ENCODE results near the gene DLG4.

Gene DLG4

GRCh38 chr17:7262935-7263800, 43.5 kb upstream of the DLG4 start:
- Histone ChIP-seq H3K9me3 (ENCODE audit: control insufficient read depth, insufficient read depth, low read length) (no peaks in the 10 kb centered on the region), H3K27me3 (ENCODE audit: control insufficient read depth, low read length) (peaks cover 32% of the 10 kb centered on the region), H3K4me3 (ENCODE audit: low read length) (peak overlapping the region; percentile 62), H3K36me3 (ENCODE audit: control insufficient read depth, low read length) (peaks cover 16% of the 10 kb centered on the region), H3K9me2 (replicated peaks; ENCODE audit: control insufficient read depth, low read length) (no peaks in the 10 kb centered on the region), H3K79me2 (ENCODE audit: control insufficient read depth, low read length) (no peaks in the 10 kb centered on the region), H4K20me1 (ENCODE audit: control insufficient read depth, insufficient read depth, low read depth, low read length) (no peaks in the 10 kb centered on the region), H3F3A (ENCODE audit: control insufficient read depth, insufficient read depth) (peaks cover 6% of the 10 kb centered on the region; the same call in 1 of the 2 replicates), H3K4me1 (ENCODE audit: control insufficient read depth, low read length) (peaks cover 31% of the 10 kb centered on the region), H3K4me2 (ENCODE audit: low read length) (peak overlapping the region; percentile 87), H3K27ac (ENCODE audit: low read depth, low read length) (no peak overlapping the region)
- no peak for TF ChIP-seq EZH2phosphoT487 (IDR thresholded peaks at IDR 0.05; ENCODE audit: borderline replicate concordance, low read length)
- no peak for TF ChIP-seq CTCF (IDR thresholded peaks at IDR 0.05; ENCODE audit: low read depth, low read length, poor library complexity, severe bottlenecking)

DNA sequence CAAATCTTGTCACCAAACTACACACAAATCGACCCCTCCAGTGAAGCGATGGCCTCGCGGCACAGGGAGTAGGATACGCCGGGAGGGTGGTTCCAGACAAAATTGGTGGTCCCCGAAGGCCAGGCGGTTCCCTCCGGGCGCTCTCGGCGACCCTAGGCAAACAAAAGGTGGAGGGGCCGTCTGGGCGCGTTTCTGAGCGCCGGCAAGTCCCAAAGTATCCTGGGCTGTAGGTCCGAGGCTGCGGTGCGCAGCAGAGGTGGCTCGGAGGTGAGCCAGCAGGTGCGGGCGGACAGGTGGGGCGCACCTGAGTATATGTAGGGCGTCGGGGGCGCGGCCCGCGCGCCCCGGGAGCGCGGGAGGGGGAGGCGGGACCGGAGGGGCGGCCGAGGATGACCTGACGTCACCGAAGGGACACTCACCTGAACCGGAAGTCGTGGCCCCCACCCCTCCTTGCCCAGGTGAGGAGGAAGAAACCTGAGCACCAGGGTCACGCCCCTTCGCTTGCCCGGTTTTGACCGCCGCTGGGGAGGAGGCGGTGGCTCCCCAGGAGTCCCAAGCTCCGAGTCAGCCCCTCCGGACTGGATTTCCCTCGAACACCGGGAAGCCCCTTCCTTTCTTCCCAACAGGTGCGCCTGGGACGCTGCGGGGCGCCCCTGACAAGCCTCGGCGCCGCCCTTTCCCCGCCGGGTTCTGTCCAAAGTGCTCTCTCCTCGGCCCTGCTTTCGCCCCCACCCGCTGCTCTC, 42.7 kb upstream of the DLG4 start, which contains the start of gene CLDN7:
CLDN7 (minus strand) TSS at position 287 of the 743 bp plus-strand sequence. CDS start 435 bp downstream, outside the sequence.
- Histone ChIP-seq H3K4me2 (ENCODE audit: low read length) (peak within 1 kb of the TSS; percentile 87), H3K9me2 (replicated peaks; ENCODE audit: control insufficient read depth, low read length) (no peaks in the 10 kb centered on the region), H4K20me1 (ENCODE audit: control insufficient read depth, insufficient read depth, low read depth, low read length) (no peaks in the 10 kb centered on the region), H3K4me3 (ENCODE audit: low read length) (peak within 1 kb of the TSS; percentile 62), H3K79me2 (ENCODE audit: control insufficient read depth, low read length) (no peaks in the 10 kb centered on the region), H3K27ac (ENCODE audit: low read depth, low read length) (no peak within 1 kb of the TSS), H3K27me3 (ENCODE audit: control insufficient read depth, low read length) (peaks cover 32% of the 10 kb centered on the region), H3F3A (ENCODE audit: control insufficient read depth, insufficient read depth) (peaks cover 6% of the 10 kb centered on the region; the same call in 1 of the 2 replicates), H3K9me3 (ENCODE audit: control insufficient read depth, insufficient read depth, low read length) (no peaks in the 10 kb centered on the region), H3K36me3 (ENCODE audit: control insufficient read depth, low read length) (peaks cover 18% of the 10 kb centered on the region), H3K4me1 (ENCODE audit: control insufficient read depth, low read length) (peaks cover 31% of the 10 kb centered on the region)
- TF ChIP-seq CTCF (IDR thresholded peaks at IDR 0.05; ENCODE audit: low read depth, low read length, poor library complexity, severe bottlenecking), result no peak
- no peak for TF ChIP-seq EZH2phosphoT487 (IDR thresholded peaks at IDR 0.05; ENCODE audit: borderline replicate concordance, low read length)

- Histone ChIP-seq H3K4me1 (ENCODE audit: control insufficient read depth, low read length) (peaks cover 31% of the 10 kb centered on the region), H3K9me2 (replicated peaks; ENCODE audit: control insufficient read depth, low read length) (no peaks in the 10 kb centered on the region), H3F3A (ENCODE audit: control insufficient read depth, insufficient read depth) (peaks cover 6% of the 10 kb centered on the region; the same call in 1 of the 2 replicates), H3K27ac (ENCODE audit: low read depth, low read length) (no peak overlapping the region), H3K36me3 (ENCODE audit: control insufficient read depth, low read length) (peaks cover 25% of the 10 kb centered on the region), H3K79me2 (ENCODE audit: control insufficient read depth, low read length) (no peaks in the 10 kb centered on the region), H3K4me2 (ENCODE audit: low read length) (peak overlapping the region; percentile 87), H3K9me3 (ENCODE audit: control insufficient read depth, insufficient read depth, low read length) (no peaks in the 10 kb centered on the region), H4K20me1 (ENCODE audit: control insufficient read depth, insufficient read depth, low read depth, low read length) (no peaks in the 10 kb centered on the region), H3K4me3 (ENCODE audit: low read length) (peak overlapping the region; percentile 22; the same call in 1 of the 2 replicates), H3K27me3 (ENCODE audit: control insufficient read depth, low read length) (peaks cover 32% of the 10 kb centered on the region)
- TF ChIP-seq EZH2phosphoT487 (IDR thresholded peaks at IDR 0.05; ENCODE audit: borderline replicate concordance, low read length) (peak; percentile 54; the same call in 1 of the 2 replicates), CTCF (IDR thresholded peaks at IDR 0.05; ENCODE audit: low read depth, low read length, poor library complexity, severe bottlenecking) (no peak)
These were observed 41.9 kb upstream of the DLG4 start for GRCh38 chr17:7261379-7262191.

Measured in DOHH2 (cell line).